ENCODE results near the gene ADAMTSL1.

- TF ChIP-seq CTCF (tag by site-specific recombination; IDR thresholded peaks at IDR 0.05) = no peak
- no peak for TF ChIP-seq ZNF704 (tag by site-specific recombination; IDR thresholded peaks at IDR 0.05)
- no peak for TF ChIP-seq ZNF692 (tag by site-specific recombination; IDR thresholded peaks at IDR 0.05)
- TF ChIP-seq ZNF701 (tag by site-specific recombination; IDR thresholded peaks at IDR 0.05) = no peak
- no peak for TF ChIP-seq ZNF645 (tag by site-specific recombination; IDR thresholded peaks at IDR 0.05)
- no peak for TF ChIP-seq ZSCAN18 (tag by site-specific recombination; IDR thresholded peaks at IDR 0.05)
- no peak for TF ChIP-seq ZNF707 (tag by site-specific recombination; IDR thresholded peaks at IDR 0.05)
Measured at GRCh38 chr9:18482371-18482770, 8.4 kb downstream of the ADAMTSL1 start.
